C4-2B (cell line): ENCODE measurements around the gene SSBP3.

ENCODE experiments used
- ZFX ChIP-seq: fragments of 450-650 bp; IDR thresholded peaks from 2 replicates; pipeline ENCODE4 v1.6.1; 2017
- TF ChIP-seq, protein P1 (sequence below): fragments of 450-650 bp; conservative IDR thresholded peaks from 2 replicates; pipeline ENCODE4 v1.5.1; 2017; ENCODE audit warnings: mild to moderate bottlenecking

DNA sequence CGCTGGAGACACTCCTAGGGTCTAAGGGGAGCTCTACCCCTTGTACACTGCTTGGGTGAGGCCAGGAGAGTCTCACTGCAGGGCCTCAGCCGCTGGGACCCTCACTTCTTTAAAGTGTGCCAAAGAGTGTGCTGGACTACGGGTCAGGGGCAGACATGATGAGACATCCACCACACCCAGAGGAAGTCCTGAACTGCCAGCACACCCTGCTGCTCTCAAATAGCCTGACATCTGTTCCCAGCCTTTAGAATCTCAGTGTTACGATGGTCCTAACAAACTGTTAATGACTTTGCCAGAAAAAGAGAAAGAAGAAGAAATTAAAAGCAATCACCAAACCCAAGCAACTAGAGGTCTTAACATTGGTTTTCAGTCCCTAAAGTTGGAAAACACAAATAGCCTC, 157.2 kb downstream of the SSBP3 start:
- TF ChIP-seq, protein P1, sequence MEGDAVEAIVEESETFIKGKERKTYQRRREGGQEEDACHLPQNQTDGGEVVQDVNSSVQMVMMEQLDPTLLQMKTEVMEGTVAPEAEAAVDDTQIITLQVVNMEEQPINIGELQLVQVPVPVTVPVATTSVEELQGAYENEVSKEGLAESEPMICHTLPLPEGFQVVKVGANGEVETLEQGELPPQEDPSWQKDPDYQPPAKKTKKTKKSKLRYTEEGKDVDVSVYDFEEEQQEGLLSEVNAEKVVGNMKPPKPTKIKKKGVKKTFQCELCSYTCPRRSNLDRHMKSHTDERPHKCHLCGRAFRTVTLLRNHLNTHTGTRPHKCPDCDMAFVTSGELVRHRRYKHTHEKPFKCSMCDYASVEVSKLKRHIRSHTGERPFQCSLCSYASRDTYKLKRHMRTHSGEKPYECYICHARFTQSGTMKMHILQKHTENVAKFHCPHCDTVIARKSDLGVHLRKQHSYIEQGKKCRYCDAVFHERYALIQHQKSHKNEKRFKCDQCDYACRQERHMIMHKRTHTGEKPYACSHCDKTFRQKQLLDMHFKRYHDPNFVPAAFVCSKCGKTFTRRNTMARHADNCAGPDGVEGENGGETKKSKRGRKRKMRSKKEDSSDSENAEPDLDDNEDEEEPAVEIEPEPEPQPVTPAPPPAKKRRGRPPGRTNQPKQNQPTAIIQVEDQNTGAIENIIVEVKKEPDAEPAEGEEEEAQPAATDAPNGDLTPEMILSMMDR: no peak
- TF ChIP-seq ZFX: no peak
